Amniotic stem cell (primary cell): Measurements from ENCODE around the gene ZDHHC20.

Experiments
- DNase-seq: peaks from one replicate; lab custom pipeline; 2025; lab: John Stamatoyannopoulos, UW

The ZDHHC20 gene

GRCh38 chr13:21324803-21325202 is 134.3 kb downstream of the ZDHHC20 start:
- DNase-seq, result no peak

- no peak for DNase-seq
These were observed 136.1 kb downstream of the ZDHHC20 start for GRCh38 chr13:21322988-21323387.
